Small intestine (tissue), 7 donors: Measurements from ENCODE around the gene ZFYVE16. TPM values are rescaled to one million over a fixed set of nuclear protein-coding genes. Genes with fewer than 3 reads are reported as not detected.
"Not testable (repeated sequence)": the region's sequence is repeated elsewhere in the genome, so short reads cannot be mapped to it uniquely, and the experiment has no call there.

ENCODE experiments used
- DNase-seq, 2 donors: peaks; one replicate each; pipeline versions ENCODE4 v3.0.0 to v3.0.0-alpha.2; 2013
- FAIRE-seq: peaks from 2 replicates; lab custom pipeline; 2012; peaks lifted over from hg19 to GRCh38; lab: Jason Lieb, UNC
- H3K27ac ChIP-seq, 3 donors: one replicate each; pipeline ENCODE4 v1.5.1; 2013; ENCODE audit warnings: low read length in 2 of 3, mild to moderate bottlenecking in 2 of 3, control low read depth in 1 of 3, inconsistent platforms in 1 of 3, low read depth in 1 of 3, moderate library complexity in 1 of 3
- H3K27me3 ChIP-seq, 3 donors: one replicate each; pipeline ENCODE4 v1.6.1; 2013; ENCODE audit warnings: low read length in 3 of 3, inconsistent platforms in 1 of 3; ENCODE audit not compliant: control insufficient read depth in 3 of 3, insufficient read depth in 3 of 3
- H3K36me3 ChIP-seq, 3 donors: one replicate each; pipeline ENCODE4 v1.6.1; 2013; ENCODE audit warnings: low read length in 3 of 3, inconsistent platforms in 1 of 3, low read depth in 1 of 3, mild to moderate bottlenecking in 1 of 3, moderate library complexity in 1 of 3; ENCODE audit not compliant: control insufficient read depth in 3 of 3, insufficient read depth in 2 of 3
- H3K4me1 ChIP-seq, 3 donors: one replicate each; pipeline ENCODE4 v1.6.1; 2013; ENCODE audit warnings: low read length in 2 of 3, inconsistent platforms in 1 of 3, low read depth in 1 of 3, mild to moderate bottlenecking in 1 of 3, moderate library complexity in 1 of 3; ENCODE audit not compliant: control insufficient read depth in 3 of 3, insufficient read depth in 2 of 3
- H3K4me3 ChIP-seq, 3 donors: one replicate each; pipeline ENCODE4 v1.5.1; 2013; ENCODE audit warnings: low read length in 3 of 3, control low read depth in 1 of 3, inconsistent platforms in 1 of 3, low read depth in 1 of 3, mild to moderate bottlenecking in 1 of 3, moderate library complexity in 1 of 3
- H3K9me3 ChIP-seq, 2 donors: one replicate each; pipeline ENCODE4 v1.6.1; 2013; ENCODE audit warnings: low read depth in 1 of 2, low read length in 1 of 2; ENCODE audit not compliant: control insufficient read depth in 2 of 2, insufficient read depth in 1 of 2
- WGBS, 3 donors: extraction: QIAGEN DNeasy Blood & Tissue Kit; methylation state at CpG; one replicate each; pipeline ENCODE4 v1.1.7; 2013; 5-methylcytosine and 5-hydroxymethylcytosine counted together
- polyA plus RNA-seq, 4 donors: library from polyadenylated mRNA; stranded (reverse) in 3 of 4; unstranded in 1 of 4; fragments of 200-250 nt in 3 of 4; fragments of 120-200 nt in 1 of 4; gene quantifications; one replicate each; pipeline versions ENCODE4 v1.2.1 to v1.2.3, GENCODE V29; 2013
- donor health status: healthy with polysubstance abuse.
- donor health status: control.
- donor health status: control.
- donor health status: Bipolar disorder and iron deficiency.
- donor health status: healthy.

The ZFYVE16 gene
- polyA plus RNA-seq, 4 donors, result 6.2 to 33.5 (median 7.4) TPM

DNA sequence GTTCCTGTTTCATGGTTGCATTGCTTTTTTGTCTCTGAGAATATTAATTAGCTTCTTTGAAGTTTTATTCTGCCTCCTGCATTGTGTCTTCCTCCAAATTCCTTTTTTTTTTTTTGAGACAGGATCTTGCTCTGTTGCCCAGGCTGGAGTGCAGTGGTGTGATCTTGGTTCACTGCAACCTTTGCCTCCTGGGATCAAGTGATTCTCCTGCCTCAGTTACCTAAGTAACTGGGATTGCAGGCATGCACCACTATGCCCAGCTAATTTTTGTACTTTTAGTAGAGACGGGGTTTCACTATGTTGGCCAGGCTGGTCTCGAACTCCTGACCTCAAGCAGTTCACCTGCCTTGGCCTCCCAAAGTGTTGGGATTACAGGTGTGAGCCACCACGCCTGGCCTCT is 16.5 kb downstream of the ZFYVE16 start:
- not testable (repeated sequence) for H3K4me3 ChIP-seq, DNase-seq, H3K27ac ChIP-seq, FAIRE-seq, H3K4me1 ChIP-seq, H3K27me3 ChIP-seq
- H3K9me3 ChIP-seq, result peaks cover 0 to 26% of the 10 kb centered on the region in 2 donors
- WGBS, 3 donors, result 90 to 100% (median 99%) methylated on average over 3 of the region's 3 CpGs
- H3K36me3 ChIP-seq, result peaks cover 0 to 12% (median 0%) of the 10 kb centered on the region in 3 donors

DNA sequence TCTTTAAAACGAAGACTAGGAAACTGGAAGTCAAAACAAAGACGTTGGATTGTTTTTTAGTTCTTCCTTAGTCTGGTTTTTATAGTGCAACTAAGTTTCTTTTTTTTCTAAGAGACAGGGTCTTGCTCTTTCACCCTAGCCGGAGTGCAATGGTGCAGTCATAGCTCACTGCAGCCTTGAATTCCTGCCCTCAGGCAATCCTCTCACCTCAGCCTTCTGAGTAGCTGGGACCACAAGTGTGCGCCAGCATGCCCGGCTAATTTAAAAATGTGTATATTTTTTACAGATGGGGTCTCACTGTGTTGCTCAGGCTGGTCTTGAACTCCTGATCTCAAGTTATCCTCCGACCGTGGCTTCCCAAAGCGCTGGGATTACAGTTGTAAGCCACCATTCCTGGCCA is 27.6 kb downstream of the ZFYVE16 start:
- FAIRE-seq (no peak), DNase-seq (no peak)
- no peaks in the 10 kb centered on the region for H3K4me1 ChIP-seq
- H3K9me3 ChIP-seq, result no peaks in the 10 kb centered on the region
- no peak overlapping the region for H3K27ac ChIP-seq
- H3K4me3 ChIP-seq, result no peak overlapping the region
- no peaks in the 10 kb centered on the region for H3K27me3 ChIP-seq
- peaks cover 1 to 14% (median 7%) of the 10 kb centered on the region in 3 donors for H3K36me3 ChIP-seq
- WGBS, 3 donors, result 94 to 98% (median 94%) methylated on average over 8 of the region's 8 CpGs

DNA sequence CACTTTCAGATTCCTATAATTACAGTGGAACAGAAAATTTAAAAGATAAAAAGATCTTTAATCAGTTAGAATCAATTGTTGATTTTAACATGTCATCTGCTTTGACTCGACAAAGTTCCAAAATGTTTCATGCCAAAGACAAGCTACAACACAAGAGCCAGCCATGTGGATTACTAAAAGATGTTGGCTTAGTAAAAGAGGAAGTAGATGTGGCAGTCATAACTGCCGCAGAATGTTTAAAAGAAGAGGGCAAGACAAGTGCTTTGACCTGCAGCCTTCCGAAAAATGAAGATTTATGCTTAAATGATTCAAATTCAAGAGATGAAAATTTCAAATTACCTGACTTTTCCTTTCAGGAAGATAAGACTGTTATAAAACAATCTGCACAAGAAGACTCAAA is 29.5 kb downstream of the ZFYVE16 start:
- 85 to 96% (median 96%) methylated on average over 3 of the region's 3 CpGs for WGBS, 3 donors
- no peak for DNase-seq
- H3K27ac ChIP-seq, result no peak overlapping the region
- FAIRE-seq, result no peak
- no peaks in the 10 kb centered on the region for H3K9me3 ChIP-seq
- peaks cover 3 to 18% (median 7%) of the 10 kb centered on the region in 3 donors for H3K36me3 ChIP-seq
- H3K27me3 ChIP-seq, result no peaks in the 10 kb centered on the region
- H3K4me1 ChIP-seq, result no peaks in the 10 kb centered on the region
- no peak overlapping the region for H3K4me3 ChIP-seq

DNA sequence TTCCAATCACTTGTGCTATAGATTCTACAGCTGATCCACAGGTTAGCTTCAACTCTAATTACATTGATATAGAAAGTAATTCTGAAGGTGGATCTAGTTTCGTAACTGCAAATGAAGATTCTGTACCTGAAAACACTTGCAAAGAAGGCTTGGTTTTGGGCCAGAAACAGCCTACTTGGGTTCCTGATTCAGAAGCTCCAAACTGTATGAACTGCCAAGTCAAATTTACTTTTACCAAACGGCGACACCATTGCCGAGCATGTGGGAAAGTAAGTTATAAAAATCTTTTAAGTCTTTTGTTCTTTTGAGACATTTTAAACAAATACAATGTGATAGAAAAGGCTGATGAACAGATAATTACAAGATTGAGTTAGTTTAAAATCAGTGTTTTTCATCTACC is 30.9 kb downstream of the ZFYVE16 start:
- Histone ChIP-seq H3K9me3 (no peaks in the 10 kb centered on the region), H3K27ac (no peak overlapping the region), H3K27me3 (no peaks in the 10 kb centered on the region), H3K4me3 (no peak overlapping the region), H3K36me3 (peaks cover 7 to 23% (median 7%) of the 10 kb centered on the region in 3 donors), H3K4me1 (no peaks in the 10 kb centered on the region)
- 93 to 97% (median 96%) methylated on average over 4 of the region's 4 CpGs for WGBS, 3 donors
- no peak for DNase-seq
- FAIRE-seq, result no peak

DNA sequence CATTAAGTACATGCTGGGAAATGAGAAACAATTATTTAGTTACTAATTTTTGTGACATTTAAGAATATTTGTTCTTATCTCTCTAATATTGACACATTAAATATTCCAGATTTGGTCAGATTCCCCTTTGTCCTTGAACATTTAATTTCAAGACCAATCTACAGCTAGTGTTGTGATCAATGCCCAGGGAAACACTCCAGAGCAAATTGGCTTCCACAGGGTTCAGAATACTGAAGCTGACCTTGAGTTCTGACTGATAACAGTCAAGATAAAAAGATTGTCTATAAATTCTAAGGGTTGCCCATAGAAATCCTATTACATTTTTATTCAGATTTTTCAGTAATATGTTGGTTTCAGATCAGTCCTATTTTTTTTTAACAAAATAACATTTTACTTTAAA is 31.3 kb downstream of the ZFYVE16 start:
- H3K9me3 ChIP-seq, result no peaks in the 10 kb centered on the region
- FAIRE-seq (no peak), DNase-seq (no peak)
- peaks cover 7 to 23% (median 7%) of the 10 kb centered on the region in 3 donors for H3K36me3 ChIP-seq
- no peaks in the 10 kb centered on the region for H3K4me1 ChIP-seq
- H3K27ac ChIP-seq, result no peak overlapping the region
- no peaks in the 10 kb centered on the region for H3K27me3 ChIP-seq
- H3K4me3 ChIP-seq, result no peak overlapping the region

DNA sequence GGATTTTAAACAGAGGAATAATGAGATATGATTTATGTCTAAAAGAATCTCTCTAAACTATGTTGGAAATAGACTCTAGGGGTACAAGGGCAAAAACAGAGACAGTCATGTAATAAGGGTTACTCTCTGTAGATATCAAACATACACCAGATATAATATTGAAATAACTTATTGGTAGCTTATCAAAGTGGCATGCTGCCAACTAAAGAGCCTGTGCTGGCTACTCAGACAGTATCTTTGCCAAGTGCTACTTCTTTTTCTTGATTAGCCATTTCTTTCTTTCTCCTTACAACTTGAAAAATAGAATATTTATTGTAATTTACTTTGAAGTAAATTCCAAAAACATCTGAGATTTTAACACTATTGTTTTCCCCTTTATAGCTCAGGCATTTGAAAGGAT is 34.9 kb downstream of the ZFYVE16 start:
- H3K36me3 ChIP-seq, result peaks cover 5 to 20% (median 7%) of the 10 kb centered on the region in 3 donors

DNA sequence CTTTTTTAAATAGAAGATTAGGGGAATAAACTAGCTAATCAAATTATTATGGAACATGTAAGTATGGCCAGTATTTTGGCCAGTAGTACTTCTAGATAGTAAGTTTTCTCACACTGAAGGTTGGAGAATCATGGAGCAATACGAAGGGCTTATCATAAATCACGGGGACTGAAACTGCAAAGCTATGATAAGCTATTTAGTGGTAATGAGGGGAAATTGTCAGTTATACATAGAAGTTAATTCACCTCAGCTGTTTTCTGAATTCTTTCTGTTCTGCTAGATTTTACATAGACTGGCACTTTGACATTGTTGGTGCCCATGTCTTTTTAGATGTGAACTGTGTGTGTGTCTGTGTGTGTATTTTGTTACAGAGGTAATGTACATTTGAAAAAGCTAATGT is 45.5 kb downstream of the ZFYVE16 start:
- peaks cover 6 to 12% (median 8%) of the 10 kb centered on the region in 3 donors for H3K36me3 ChIP-seq
- 91 to 98% (median 93%) methylated on average over 2 of the region's 2 CpGs for WGBS, 3 donors
- no peak for FAIRE-seq

More for the DNA sequence above, 34.9 kb downstream of the ZFYVE16 start:
- no peak for FAIRE-seq
- H3K4me3 ChIP-seq, result no peak overlapping the region
- no peaks in the 10 kb centered on the region for H3K9me3 ChIP-seq
- H3K27me3 ChIP-seq, result no peaks in the 10 kb centered on the region
- no peak overlapping the region for H3K27ac ChIP-seq
- H3K4me1 ChIP-seq, result no peaks in the 10 kb centered on the region
- DNase-seq, result peak in 1 of 2 donors; percentile 38

DNA sequence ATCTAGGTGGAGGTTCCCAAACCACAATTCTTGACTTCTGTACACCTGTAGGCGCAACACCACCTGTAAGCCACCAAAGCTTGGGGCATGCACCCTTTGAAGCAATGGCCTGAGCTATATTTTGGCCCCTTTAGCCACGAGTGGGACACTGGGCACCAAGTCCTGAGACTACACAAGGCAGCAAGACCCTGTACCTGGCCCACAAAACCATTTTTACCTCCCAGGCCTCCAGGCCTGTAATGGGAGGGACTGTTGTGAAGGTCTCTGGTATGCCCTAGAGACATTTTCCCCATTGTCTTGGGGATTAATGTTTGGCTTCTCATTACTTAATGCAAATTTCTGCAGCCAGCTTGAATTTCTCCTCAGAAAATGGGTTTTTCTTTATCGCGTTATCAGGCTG is 55.4 kb downstream of the ZFYVE16 start:
- Histone ChIP-seq H3K27ac (no peak overlapping the region), H3K4me3 (no peak overlapping the region), H3K9me3 (peaks cover 0 to 27% of the 10 kb centered on the region in 2 donors), H3K4me1 (no peaks in the 10 kb centered on the region), H3K27me3 (no peaks in the 10 kb centered on the region), H3K36me3 (peaks cover 4 to 24% (median 4%) of the 10 kb centered on the region in 3 donors)
- DNase-seq (no peak), FAIRE-seq (no peak)
- WGBS, 3 donors, result 92 to 100% (median 95%) methylated on average over 4 of the region's 4 CpGs

More for the DNA sequence above, 45.5 kb downstream of the ZFYVE16 start:
- H3K9me3 ChIP-seq, result no peaks in the 10 kb centered on the region
- no peak overlapping the region for H3K27ac ChIP-seq
- no peak for DNase-seq
- H3K4me1 ChIP-seq, result no peaks in the 10 kb centered on the region
- H3K27me3 ChIP-seq, result no peaks in the 10 kb centered on the region
- no peak overlapping the region for H3K4me3 ChIP-seq
